GM19025 (cell line): ENCODE measurements around the gene HDAC4.
"Not testable (repeated sequence)": the region's sequence is repeated elsewhere in the genome, so short reads cannot be mapped to it uniquely, and the experiment has no call there.

ENCODE experiments used
- ATAC-seq: cut with Tn5 transposase; IDR thresholded peaks from one replicate; pipeline ENCODE4 v1.9.1; 2021; ENCODE audit warnings: mild to moderate bottlenecking, low read depth, moderate library complexity; ENCODE audit not compliant: unreplicated experiment

The HDAC4 gene

DNA sequence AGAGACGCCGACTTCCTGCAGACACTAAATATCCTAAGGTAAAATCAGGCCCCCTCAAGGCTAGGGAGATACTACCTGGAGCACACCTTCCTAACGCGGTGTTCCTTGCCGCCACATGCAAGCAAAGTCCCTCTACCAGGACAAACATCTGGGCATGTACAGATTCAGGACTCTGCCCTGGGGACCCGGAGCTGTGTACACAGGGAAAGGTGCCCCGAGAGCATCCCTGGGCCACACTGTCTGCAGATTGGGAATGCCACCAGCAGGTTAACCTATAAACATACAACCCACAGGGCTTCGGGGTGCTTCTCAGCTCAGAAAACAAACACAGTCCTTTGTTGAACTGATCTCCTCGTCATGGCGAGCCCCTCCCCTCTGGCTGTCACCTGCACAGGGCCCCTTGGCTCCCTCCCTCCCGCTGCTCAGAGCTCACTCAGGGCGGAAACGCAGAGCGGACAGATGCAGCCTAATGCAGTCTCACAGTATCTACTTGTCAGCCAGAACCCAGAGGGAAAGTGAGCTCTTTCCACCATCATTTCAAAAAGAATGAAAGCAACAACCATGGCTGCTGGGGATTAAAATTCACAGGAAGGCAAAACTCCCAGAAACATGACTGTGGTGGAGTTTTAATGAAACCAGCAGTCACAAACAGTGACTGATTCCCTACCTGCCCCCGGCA is 218.8 kb downstream of the HDAC4 start:
- no peak for ATAC-seq

GRCh38 chr2:239181074-239181902 is 219.5 kb downstream of the HDAC4 start:
- ATAC-seq, result no peak

GRCh38 chr2:239180526-239181073 is 220.2 kb downstream of the HDAC4 start:
- no peak for ATAC-seq

DNA sequence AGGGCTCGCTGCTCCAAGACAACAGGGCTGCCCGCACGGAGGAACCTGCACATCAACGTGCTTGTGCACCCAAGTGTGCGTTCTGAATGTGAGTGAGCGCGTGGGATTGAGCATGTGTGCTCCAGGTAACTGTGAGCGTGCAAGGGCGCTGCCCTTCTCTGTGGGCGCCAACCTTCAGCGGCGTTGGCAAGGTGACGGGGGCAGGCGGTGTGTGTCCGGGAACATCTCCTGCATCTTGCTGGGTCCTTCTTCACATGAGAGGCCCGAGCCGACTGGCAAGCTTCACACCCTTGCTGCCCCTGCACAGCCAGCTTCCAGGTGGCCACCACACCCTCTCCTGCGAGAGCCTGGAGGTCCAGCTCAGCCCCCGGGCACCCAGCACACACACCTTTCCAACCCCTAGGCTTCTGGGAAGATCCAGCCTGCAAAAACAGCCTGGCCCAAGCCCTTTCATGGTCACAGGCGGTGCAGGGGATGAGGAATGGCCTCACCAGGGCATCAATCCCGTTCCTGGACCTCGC is 220.9 kb downstream of the HDAC4 start:
- no peak for ATAC-seq

GRCh38 chr2:239178954-239179353 is 221.9 kb downstream of the HDAC4 start:
- ATAC-seq, result no peak

- no peak for ATAC-seq
These were observed 222.3 kb downstream of the HDAC4 start for GRCh38 chr2:239178484-239178883.

DNA sequence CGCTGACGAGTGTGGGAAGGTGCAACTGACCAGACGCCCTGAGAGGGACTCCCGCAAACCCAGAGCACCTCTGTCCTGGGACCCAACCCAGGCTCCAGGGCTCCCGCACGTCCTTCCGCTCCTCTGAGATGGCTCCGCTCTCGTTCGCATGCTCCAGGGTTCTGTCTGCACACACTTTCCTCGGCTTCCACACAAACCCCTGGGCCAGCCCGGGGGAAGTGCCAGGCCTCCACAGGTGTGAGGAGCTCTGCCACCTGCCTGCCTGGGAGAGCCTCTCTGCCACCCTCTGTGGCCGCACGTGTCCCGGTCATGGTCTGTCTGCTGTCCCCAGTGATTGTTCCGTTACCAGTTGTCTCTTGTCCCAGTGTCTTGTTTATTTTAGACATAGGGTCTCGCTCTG is 222.9 kb downstream of the HDAC4 start:
- ATAC-seq, result no peak

GRCh38 chr2:239177325-239177724 is 223.5 kb downstream of the HDAC4 start:
- ATAC-seq, result no peak

DNA sequence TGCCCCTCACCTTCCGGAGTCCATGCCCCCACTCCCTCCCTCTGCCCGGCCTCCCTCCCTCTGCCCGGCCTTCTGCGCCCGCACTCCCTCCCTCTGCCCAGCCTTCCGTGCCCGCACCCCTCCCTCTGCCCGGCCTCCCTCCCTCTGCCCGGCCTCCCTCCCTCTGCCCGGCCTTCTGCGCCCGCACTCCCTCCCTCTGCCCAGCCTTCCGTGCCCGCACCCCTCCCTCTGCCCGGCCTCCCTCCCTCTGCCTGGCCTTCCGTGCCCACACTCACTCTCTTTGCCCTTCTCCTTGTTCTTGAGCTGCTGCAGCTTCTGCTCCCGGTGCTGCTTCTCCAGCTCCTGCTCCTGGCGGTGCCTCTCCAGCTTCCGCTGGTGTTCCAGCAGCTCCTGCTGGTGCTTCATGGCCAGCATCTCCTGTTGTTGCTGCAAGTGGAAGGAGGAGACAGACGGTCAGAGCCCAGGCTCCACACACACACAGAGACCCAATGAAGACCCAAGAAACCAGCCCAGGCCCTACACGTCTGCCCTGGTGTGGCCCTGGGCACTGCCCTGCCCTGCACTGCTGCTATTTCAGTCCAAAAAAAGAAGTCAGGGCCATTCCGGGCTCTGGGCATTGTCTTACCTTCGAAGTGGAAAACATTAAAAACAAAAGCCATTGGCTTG is 224.5 kb downstream of the HDAC4 start:
- ATAC-seq, result not testable (repeated sequence)

- ATAC-seq, result no peak
These were observed 225.6 kb downstream of the HDAC4 start for GRCh38 chr2:239175181-239175580.

GRCh38 chr2:239173301-239173700 is 227.5 kb downstream of the HDAC4 start:
- ATAC-seq, result no peak

GRCh38 chr2:239171643-239172042 is 229.2 kb downstream of the HDAC4 start:
- ATAC-seq, result no peak

DNA sequence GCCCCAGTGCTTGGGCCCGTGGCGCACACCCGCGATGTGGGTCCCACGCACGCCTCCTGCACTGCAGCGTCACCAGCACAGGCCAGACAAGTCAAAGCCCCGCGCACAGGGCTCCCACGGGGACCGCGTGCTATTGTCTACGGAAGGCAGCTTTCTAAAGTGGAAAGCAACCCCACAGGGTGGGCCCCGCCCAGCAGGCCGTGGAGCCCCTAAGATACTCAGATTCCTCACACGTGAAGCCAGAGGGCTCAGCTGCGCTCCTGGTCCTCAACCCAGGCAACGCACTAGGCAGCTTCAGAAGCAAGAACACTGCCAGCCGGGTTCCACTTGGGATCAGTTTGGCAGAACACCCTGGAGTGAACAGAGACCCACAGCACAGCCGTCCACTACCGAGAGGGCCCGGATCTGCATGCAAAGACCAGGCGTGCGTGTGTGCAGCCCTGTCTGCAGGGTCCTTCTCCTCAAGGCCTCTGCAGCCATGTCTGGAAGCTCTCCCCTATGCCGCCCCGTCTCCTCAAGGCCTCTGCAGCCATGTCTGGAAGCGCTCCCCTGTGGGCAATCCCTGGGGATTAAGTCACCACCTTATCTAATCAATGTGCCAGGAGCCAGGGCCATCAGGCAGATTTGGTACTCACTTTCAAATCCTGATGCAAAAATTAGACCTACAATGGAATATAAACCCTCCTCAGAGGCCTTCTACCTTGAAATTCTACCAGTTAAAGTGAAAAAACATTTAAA is 231.3 kb downstream of the HDAC4 start:
- ATAC-seq, result no peak

DNA sequence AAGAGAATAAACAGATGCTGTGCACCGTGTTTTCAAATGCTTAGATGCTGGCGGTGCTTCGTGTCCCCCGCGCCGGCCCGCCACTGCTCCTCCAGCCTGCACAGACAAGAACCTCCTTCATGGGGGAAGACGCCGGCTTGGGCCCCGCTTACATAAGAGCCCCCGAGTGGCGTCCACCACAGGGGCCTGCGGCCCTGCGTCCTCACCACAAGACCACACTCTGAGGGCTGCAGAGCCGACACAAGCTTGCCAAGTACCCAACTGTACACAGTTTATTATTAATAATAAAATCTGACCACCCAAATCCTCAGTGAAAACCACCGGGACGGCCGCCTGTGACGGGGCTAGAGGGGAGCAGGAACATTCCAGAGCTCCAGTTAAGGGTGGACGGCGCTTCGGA is 232.2 kb downstream of the HDAC4 start:
- no peak for ATAC-seq

- no peak for ATAC-seq
These were observed 232.9 kb downstream of the HDAC4 start for GRCh38 chr2:239167766-239168444.

DNA sequence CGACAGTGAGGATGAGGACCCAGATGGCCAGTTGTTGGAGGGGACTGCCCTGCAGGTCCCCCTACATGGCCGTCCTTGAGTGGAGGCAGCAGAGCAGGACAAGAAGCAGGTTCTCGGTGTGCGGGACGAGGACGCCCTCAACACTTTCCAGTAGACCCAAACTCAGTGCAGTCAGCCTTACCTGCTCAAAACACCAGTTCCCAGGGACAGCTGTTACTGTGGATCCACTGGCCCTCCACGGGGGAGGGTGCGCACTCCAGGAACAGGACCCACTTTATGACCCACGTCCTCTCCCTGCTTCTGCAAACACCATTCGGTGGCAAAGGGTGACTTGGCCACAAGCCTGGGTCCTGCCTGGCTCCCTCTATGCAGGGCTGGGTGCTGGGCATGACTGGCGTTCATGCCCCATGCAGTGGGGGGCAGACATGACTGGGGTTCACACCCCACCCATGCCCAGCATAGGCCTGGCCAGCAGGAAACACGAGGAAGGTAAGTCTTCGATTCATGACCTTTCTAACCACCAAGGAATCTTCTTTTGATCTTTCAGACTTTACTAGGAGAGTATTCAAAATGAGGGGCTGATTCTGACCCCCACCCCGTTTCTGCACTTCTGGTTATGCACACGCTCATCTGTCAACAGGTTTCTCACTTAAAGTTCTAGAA is 233.7 kb downstream of the HDAC4 start:
- ATAC-seq, result no peak

DNA sequence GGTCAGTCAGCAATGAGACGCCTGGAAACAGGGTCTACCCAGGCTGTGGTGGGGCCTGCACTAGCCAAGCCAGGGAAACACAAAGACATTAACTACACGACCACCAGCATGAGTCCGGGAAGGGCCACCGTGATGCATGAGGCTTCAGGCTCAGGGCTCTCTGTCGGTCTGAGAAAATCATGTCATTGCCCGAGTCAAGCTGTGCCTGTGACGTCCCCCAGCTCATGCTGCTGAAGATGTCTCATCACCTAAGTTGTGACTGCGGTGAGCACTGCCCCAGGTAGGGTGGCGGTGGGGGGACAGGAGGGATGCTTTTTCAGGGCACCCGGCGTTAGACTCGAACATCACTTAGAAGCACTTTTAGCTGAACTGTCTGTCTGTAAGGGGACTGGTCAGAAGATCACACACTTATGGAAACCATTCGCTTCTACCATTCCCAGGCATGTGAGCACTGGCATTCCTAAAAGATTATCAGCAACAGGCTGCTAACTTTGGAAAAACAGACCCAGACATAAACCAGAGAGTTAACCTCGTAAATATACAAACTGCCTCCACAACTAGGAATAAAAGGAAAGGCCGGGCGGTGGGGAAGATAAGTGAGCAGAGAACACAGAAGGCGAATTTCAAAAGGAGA is 234.5 kb downstream of the HDAC4 start:
- ATAC-seq, result no peak

DNA sequence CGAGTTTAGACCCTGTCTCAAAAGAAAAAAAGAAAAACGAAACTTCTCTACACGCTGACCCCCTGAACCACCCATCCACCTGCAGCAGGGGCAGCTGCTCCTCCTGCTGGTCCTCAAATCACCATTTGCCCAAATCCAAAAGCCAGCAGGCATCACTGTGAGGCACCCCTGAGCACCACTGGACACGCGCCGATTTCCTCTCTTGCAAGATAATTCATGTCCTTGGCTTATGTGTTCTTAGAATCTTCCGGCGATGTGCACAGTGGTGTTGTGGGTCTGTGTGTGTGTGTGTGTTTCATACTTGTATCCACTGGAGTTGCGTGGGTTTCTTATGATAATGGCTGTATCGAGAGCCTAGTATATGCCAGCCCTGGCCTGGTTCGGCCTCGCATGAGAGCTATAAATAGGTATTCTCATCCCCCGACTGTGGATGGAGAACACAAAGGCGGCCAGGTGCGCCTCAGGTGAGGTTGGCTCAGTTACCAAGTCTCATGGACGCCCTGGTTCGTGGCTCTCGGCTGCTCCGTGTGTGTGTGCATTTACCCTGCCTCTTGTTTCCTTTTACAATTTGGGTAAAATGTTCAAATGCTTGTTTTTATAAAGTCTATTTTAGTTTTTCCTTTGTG is 235.5 kb downstream of the HDAC4 start:
- ATAC-seq, result no peak
